GM18868 (cell line): ENCODE data around the gene SEC24D.
"Not testable (repeated sequence)": the region's sequence is repeated elsewhere in the genome, so short reads cannot be mapped to it uniquely, and the experiment has no call there.

Experiments
- ATAC-seq: cut with Tn5 transposase; IDR thresholded peaks from one replicate; pipeline ENCODE4 v1.9.1; 2021; ENCODE audit warnings: mild to moderate bottlenecking, moderate library complexity; ENCODE audit not compliant: unreplicated experiment

Gene SEC24D

GRCh38 chr4:118814058-118814457, 21.9 kb downstream of the SEC24D start:
- no peak for ATAC-seq

GRCh38 chr4:118813561-118813960, 22.4 kb downstream of the SEC24D start:
- ATAC-seq = no peak

DNA sequence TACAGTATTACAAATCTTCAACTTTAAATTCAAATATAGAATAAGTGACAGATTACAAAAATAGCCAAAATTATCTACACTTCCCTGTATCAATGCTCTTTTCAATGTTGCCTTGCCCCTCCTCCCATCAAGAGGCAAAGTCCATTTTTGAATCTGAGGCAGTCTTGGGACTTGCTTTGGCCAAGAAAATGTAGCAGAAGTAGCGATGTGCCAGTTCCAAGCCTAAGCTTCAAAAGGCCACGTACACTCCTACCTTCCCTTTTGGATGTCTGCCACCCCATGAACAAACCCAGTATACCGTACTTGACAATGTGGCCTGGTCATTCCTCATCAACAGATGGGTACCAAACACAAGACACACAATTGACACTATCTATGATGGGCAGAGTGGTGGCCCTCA, 24.1 kb downstream of the SEC24D start:
- ATAC-seq = no peak

DNA sequence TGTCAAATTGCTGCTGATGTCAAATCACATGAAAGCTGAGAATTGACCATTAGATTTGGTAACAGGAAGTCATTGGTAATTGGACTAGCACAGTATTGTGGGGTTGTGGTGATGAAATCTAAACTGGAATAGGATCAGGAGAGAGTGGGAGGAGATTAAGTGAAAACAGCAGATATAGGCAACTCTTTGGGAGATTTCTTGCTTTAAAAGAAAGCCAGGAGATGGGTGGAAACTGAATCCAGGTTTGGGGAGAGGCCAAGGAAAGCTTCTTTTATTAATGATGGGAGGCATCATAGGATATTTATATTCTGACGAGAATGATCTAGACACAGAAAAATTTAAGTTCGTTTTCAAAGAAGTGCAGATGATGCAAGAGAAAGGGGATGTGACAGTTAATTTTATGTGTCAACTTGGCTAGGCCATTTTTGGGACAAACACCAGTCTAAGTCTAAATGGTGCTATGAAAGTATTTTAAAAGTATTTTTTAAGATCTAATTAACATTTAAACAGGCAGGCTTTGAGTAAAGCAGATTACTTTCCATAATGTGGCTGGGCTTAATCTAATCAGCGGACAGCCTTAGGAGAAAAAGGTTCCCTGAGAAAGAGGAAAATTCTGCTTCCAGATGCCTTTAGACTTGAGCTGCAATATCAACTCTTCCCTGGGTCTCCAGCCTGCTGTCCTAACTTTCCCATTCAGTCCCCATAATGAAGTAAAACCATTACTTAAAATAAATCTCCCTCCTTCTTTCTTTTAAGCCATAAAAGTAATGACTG, 24.7 kb downstream of the SEC24D start:
- no peak for ATAC-seq

DNA sequence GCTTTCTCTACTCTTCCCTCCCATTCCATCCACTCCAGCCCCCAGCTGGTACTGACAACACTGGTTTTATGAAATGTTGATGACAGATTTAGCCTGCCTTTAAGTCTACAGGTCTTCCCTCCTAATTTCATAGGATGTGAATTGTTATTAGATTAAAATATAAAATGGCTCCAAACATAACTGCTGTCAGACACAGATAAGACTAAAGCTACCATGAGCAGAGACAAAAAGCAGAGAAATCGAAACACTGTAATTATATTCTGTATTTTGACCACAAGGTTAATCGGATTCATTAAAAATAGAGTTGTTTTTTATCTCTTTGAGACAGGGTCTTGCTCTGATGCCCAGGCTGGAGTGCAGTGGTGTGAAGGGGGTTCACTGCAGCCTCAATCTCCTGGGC, 28.3 kb downstream of the SEC24D start:
- ATAC-seq = no peak

DNA sequence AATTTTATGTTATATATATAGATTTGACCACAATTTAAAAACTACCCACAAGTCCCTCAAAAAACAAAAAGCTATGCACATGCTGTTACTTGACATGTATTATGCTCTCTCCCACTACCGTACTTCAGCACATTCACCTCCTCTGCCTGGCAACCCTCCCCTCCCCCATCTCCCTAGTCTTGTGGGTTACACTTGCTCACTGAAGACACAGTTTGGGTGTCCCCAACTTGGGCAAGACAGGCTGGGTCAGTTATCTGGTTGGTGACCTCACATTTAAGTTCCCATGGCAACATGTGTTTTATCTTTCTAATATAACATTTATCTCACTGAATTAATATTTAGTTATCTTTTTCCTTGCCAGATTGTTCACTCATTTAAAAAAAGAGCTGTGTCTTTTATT, 32.7 kb downstream of the SEC24D start:
- ATAC-seq = no peak

DNA sequence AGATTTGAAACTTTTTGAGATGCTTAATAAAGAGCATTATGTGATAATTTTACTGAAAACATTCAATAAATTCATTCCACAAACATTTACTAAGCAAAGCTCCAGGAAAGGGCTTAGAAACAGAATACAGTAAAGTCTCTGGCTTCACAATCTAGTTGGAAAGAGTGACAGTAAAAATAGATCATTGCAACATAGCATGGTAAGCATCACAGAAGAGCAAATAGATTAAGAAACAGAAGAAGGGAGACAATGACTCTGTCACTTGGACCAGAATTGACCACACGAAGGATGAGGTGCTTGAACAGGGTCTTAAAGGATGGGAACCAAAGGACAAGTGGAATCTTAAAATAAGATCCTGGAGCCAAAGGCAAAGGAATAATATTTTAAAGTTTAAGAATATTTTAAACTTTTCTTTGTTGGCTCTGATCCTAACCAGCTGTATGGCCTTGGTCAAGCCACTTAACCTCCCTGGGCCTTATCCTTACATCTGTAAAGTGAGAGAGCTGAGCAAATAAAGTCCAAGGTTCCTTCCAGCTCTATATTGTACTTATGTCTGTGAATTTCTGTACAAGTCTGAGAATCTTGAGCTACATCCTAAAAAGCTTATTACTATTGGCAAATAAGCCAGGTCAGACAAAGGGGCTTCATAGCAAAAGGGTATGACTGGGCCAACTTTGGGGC, 33.9 kb downstream of the SEC24D start:
- no peak for ATAC-seq

- ATAC-seq = no peak
These were observed 36.5 kb downstream of the SEC24D start for GRCh38 chr4:118799231-118799942.

- no peak for ATAC-seq
These were observed 37.3 kb downstream of the SEC24D start for GRCh38 chr4:118798658-118799057.

DNA sequence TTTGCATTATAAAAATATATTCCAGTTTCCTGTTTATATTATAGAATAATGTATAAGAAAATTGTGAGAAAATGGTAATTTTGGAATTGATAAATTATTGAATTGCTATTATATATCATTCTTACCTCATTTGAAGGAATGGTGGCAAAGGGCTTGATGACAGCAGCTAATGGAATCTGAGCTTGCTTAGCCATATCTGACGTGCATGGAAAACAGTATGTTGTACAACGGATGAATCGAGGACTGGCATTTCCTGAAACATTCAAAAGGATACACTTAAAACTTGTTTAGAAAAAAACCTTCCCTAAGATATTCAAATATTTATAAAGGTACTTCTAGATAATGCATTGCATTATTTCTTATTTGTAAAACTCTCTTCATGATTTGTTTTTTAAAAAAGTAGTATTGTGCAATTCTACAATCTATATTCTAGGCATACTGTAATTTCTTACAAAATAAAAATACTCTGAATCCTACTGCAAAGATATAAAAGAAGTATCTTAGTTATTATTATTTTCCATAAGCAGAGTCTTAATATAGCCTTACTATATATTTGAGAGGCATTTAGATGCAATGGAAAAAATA, 38.3 kb downstream of the SEC24D start:
- ATAC-seq = no peak

DNA sequence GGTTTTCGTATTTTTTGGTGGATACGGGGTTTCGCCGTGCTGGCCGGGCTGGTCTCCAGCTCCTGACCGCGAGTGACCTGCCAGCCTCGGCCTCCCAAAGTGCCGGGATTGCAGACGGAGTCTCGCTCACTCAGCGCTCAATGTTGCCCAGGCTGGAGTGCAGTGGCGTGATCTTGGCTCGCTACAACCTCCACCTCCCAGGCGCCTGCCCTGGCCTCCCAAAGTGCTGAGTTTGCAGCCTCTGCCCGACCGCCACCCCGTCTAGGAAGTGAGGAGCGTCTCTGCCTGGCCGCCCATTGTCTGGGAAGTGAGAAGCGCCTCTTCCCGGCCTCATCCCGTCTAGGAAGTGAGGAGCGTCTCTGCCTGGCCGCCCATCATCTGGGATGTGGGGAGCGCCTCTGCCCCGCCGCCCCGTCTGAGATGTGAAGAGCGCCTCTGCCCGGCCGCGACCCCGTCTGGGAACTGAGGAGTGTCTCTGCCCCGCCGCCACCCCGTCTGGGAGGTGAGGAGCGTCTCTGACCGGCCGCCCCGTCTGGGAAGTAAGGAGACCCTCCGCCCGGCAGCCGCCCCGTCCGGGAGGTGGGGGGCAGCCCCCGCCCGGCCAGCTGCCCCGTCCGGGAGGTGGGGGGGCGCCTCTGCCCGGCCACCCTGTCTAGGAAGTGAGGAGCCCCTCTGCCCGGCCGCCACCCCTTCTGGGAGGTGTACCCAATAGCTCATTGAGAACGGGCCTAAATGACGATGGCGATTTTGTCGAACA, 44.1 kb downstream of the SEC24D start:
- ATAC-seq = not testable (repeated sequence)

DNA sequence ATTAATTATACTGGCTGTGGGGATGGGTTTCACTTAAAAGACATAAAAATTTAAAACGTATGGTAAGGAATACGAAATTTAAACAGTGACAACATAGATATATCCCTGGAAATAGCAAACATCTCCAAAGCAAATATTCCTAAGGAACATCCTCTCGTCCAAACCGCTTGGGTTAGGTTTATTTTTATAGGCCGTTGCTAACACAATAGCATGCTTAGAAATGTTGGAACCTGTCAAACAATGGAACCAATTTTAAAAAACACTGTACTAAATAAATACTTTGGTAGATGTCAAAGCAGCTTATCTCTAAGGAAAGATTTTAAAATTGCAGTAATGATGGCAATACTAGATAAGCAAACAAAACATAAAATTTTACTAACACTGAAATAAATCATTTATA, 45.4 kb downstream of the SEC24D start:
- no peak for ATAC-seq

- no peak for ATAC-seq
These were observed 47.0 kb downstream of the SEC24D start for GRCh38 chr4:118788911-118789310.

- ATAC-seq = no peak
These were observed 48.0 kb downstream of the SEC24D start for GRCh38 chr4:118787844-118788380.

- no peak for ATAC-seq
These were observed 51.1 kb downstream of the SEC24D start for GRCh38 chr4:118784776-118785175.

GRCh38 chr4:118783887-118784286, 52.0 kb downstream of the SEC24D start:
- no peak for ATAC-seq

- not testable (repeated sequence) for ATAC-seq
These were observed 53.0 kb downstream of the SEC24D start for GRCh38 chr4:118782886-118783285.

GRCh38 chr4:118777649-118778048, 58.3 kb downstream of the SEC24D start:
- ATAC-seq = not testable (repeated sequence)

DNA sequence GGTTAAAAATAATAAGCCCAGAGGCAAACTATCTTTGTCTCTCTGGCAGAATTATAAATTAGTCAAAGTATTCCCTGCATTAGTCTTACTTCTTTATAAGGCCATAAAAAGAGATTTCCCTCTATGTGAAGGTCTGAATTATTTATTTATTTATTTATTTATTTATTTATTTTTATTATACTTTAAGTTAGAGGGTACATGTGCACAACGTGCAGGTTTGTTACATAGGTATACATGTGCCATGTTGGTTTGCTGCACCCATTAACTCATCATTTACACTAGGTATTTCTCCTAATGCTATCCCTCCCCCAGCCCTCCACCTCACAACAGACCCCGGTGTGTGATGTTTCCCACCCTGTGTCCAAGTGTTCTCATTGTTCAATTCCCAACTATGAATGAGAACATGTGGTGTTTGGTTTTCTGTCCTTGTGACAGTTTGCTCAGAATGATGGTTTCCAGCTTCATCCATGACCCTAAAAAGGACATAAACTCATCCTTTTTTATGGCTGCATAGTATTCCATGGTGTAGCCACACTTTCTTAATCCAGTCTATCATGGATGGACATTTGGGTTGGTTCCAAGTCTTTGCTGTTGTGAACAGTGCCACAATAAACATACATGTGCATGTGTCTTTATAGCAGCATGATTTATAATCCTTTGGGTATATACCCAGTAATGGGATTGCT, 58.8 kb downstream of the SEC24D start:
- ATAC-seq = not testable (repeated sequence)
